ENCODE results near the gene DLX2. TPM values are rescaled to one million over a fixed set of nuclear protein-coding genes. Genes with fewer than 3 reads are reported as not detected.

Gene DLX2
- total and polyA plus RNA-seq, 2 of the 13 experiments (the other 11 are each of a cell fraction or from before 2014, with no cell fraction given), result 0.07 to 0.15 TPM

GRCh38 chr2:172119089-172119488, 16.4 kb upstream of the DLX2 start:
- ATAC-seq, result peak; percentile 50
- FAIRE-seq, result no peak
- BruUV-seq (replicated peaks), result no TSS peak
- in situ Hi-C loops (cut with HindIII; ENCODE audit: extremely low pct_ligation_motif_present, low pct_unique_long_range_greater_than_20kb) (no loop called here), intact Hi-C loops (cut with micrococcal nuclease; ENCODE audit: unreplicated experiment) (no loop called here)
- Histone ChIP-seq H3K79me2 (ENCODE audit: insufficient read depth, low read length) (no peaks in the 10 kb centered on the region), H3K9ac (ENCODE audit: insufficient read depth, low read depth, low read length) (no peak overlapping the region), H3K4me1 (ENCODE audit: insufficient read depth, low read length) (peaks cover 40% of the 10 kb centered on the region), H3K4me2 (ENCODE audit: low read depth, low read length) (peak overlapping the region; percentile 14; the same call in 1 of the 2 replicates), H3K27ac (ENCODE audit: extremely low read length, insufficient read depth, low read length) (no peak overlapping the region), H3K9me3 (ENCODE audit: low read length) (no peaks in the 10 kb centered on the region), H2AFZ (ENCODE audit: low read length) (no peak overlapping the region), H3K36me3 (replicated peaks in 1 of 2; ENCODE audit: control insufficient read depth in 1 of 2, insufficient read depth in 2 of 2, low read length in 2 of 2) (no peaks in the 10 kb centered on the region), H3K4me3 (replicated peaks in 1 of 3; ENCODE audit: insufficient read depth in 1 of 3, low read depth in 2 of 3, low read length in 3 of 3) (no peak overlapping the region), H3K27me3 (ENCODE audit: control insufficient read depth in 1 of 2, insufficient read depth in 2 of 2, low read length in 2 of 2) (no peaks in the 10 kb centered on the region), H4K20me1 (ENCODE audit: insufficient read depth, low read length) (no peaks in the 10 kb centered on the region)
- CTCF ChIA-PET (ENCODE audit: low intra/inter-chr PET ratio, low total read pairs), result no interaction called here
- POLR2A ChIA-PET, result interaction anchor here (1.6 kb wide), 1 partner anchor 16 kb away, joined by 5 read pairs; the partner anchor contains the start of gene DLX2
- DNase-seq (ENCODE audit: low spot score), result peak; percentile 86
- TF ChIP-seq JUNB (CRISPR knock-in tag; IDR thresholded peaks at IDR 0.05; ENCODE audit: borderline replicate concordance) (peak; percentile 31; the same call in 1 of the 2 replicates), RAD21 (CRISPR knock-in tag; IDR thresholded peaks at IDR 0.05) (no peak), EED (CRISPR knock-in tag; IDR thresholded peaks at IDR 0.05) (no peak), ELF3 (CRISPR knock-in tag; IDR thresholded peaks at IDR 0.05) (0 out of 2 replicates have a peak, but pooled peaks have one; percentile 19), MAFK (conservative IDR thresholded peaks at IDR 0.05 in 1 of 2, IDR thresholded peaks at IDR 0.05 in 1 of 2; ENCODE audit: low read length in 2 of 2) (peak; percentile 25 to 33; a peak in 2 of 4 replicates), PBX3 (CRISPR knock-in tag; IDR thresholded peaks at IDR 0.05; ENCODE audit: borderline replicate concordance) (no peak), SATB2 (CRISPR knock-in tag; IDR thresholded peaks at IDR 0.05) (no peak), RARA (CRISPR knock-in tag; IDR thresholded peaks at IDR 0.05) (0 out of 2 replicates have a peak, but pooled peaks have one; percentile 23), HMG20A (CRISPR knock-in tag; IDR thresholded peaks at IDR 0.05; ENCODE audit: borderline replicate concordance) (peak; percentile 47; the same call in 1 of the 2 replicates), CEBPB (IDR thresholded peaks at IDR 0.05; ENCODE audit: borderline replicate concordance, low read depth, low read length) (peak; percentile 88), ZNF614 (CRISPR knock-in tag; IDR thresholded peaks at IDR 0.05; ENCODE audit: borderline replicate concordance) (0 out of 2 replicates have a peak, but pooled peaks have one; percentile 56), ZNF558 (CRISPR knock-in tag; IDR thresholded peaks at IDR 0.05; ENCODE audit: borderline replicate concordance) (no peak), SOX6 (IDR thresholded peaks at IDR 0.05) (no peak), SOX6 (CRISPR knock-in tag; IDR thresholded peaks at IDR 0.05) (peak; percentile 53; the same call in 1 of the 2 replicates), SIX1 (CRISPR knock-in tag; IDR thresholded peaks at IDR 0.05; ENCODE audit: borderline replicate concordance) (no peak)
- TF ChIP-seq, protein P1, sequence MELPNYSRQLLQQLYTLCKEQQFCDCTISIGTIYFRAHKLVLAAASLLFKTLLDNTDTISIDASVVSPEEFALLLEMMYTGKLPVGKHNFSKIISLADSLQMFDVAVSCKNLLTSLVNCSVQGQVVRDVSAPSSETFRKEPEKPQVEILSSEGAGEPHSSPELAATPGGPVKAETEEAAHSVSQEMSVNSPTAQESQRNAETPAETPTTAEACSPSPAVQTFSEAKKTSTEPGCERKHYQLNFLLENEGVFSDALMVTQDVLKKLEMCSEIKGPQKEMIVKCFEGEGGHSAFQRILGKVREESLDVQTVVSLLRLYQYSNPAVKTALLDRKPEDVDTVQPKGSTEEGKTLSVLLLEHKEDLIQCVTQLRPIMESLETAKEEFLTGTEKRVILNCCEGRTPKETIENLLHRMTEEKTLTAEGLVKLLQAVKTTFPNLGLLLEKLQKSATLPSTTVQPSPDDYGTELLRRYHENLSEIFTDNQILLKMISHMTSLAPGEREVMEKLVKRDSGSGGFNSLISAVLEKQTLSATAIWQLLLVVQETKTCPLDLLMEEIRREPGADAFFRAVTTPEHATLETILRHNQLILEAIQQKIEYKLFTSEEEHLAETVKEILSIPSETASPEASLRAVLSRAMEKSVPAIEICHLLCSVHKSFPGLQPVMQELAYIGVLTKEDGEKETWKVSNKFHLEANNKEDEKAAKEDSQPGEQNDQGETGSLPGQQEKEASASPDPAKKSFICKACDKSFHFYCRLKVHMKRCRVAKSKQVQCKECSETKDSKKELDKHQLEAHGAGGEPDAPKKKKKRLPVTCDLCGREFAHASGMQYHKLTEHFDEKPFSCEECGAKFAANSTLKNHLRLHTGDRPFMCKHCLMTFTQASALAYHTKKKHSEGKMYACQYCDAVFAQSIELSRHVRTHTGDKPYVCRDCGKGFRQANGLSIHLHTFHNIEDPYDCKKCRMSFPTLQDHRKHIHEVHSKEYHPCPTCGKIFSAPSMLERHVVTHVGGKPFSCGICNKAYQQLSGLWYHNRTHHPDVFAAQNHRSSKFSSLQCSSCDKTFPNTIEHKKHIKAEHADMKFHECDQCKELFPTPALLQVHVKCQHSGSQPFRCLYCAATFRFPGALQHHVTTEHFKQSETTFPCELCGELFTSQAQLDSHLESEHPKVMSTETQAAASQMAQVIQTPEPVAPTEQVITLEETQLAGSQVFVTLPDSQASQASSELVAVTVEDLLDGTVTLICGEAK (IDR thresholded peaks at IDR 0.05), result no peak
- TF ChIP-seq, protein P1 (CRISPR knock-in tag; IDR thresholded peaks at IDR 0.05), result no peak
